Panc1 (cell line): ENCODE data around the gene UNC13B.

Experiments
- SIN3A ChIP-seq: IDR thresholded peaks from 2 replicates; pipeline ENCODE4 v1.6.1; 2012; ENCODE audit warnings: low read depth, mild to moderate bottlenecking, low read length, moderate library complexity, borderline replicate concordance; ENCODE audit not compliant: insufficient read depth
- TF ChIP-seq, protein P1 (sequence below): fragments of 450-650 bp; IDR thresholded peaks from 2 replicates; pipeline ENCODE4 v1.5.1; 2017; ENCODE audit warnings: mild to moderate bottlenecking
- TF ChIP-seq, protein P2 (sequence below), 2 experiments: IDR thresholded peaks; 2 replicates each; pipeline ENCODE4 v1.6.1; 2011 to 2012; ENCODE audit warnings: low read depth in 2 of 2, control low read depth in 1 of 2, low read length in 1 of 2, mild to moderate bottlenecking in 1 of 2, moderate library complexity in 1 of 2; ENCODE audit not compliant: insufficient read depth in 1 of 2

DNA sequence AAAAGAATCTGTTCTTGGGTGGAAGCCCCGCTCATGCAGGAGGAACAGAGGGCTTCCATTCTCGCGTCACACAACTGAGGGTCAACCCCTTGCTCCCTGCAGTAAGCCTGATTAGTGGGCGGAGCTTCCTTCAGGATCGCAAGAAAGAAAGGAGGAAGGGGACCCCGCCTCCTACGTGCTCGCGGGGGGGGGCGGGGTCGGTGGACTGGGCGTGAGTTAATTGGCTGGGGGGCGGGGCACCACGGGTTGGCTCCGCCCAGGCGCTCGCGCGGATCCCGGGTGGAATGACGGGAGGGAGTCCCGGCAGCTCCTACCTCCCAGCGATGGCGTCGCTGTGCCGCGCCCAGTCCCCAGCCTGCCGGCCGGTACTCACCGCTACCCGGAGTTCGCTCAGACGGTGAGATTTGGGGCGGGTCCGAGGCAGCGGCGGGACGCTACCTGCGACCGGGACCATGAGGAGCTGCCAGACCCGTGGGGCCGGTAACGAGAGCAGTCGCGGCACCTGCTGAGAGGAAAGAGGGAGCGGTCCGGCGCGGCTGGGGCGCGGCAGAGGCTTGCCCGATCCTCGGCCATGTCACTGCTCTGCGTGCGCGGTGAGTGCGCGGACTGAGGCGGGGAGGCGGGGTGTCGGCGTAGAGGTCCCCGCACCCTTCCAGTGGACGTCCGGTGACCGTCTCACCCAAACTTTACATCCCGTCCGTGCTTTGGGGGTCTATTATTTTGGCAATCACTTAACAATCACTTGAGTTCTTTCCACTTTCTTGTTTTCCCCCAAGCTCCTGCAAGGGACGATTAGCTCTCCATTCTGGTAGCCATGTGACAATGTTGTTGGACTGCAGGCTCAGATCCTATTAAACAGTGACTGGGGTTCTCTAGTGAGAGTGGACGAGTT is at the start of gene UNC13B:
- TF ChIP-seq, protein P1, sequence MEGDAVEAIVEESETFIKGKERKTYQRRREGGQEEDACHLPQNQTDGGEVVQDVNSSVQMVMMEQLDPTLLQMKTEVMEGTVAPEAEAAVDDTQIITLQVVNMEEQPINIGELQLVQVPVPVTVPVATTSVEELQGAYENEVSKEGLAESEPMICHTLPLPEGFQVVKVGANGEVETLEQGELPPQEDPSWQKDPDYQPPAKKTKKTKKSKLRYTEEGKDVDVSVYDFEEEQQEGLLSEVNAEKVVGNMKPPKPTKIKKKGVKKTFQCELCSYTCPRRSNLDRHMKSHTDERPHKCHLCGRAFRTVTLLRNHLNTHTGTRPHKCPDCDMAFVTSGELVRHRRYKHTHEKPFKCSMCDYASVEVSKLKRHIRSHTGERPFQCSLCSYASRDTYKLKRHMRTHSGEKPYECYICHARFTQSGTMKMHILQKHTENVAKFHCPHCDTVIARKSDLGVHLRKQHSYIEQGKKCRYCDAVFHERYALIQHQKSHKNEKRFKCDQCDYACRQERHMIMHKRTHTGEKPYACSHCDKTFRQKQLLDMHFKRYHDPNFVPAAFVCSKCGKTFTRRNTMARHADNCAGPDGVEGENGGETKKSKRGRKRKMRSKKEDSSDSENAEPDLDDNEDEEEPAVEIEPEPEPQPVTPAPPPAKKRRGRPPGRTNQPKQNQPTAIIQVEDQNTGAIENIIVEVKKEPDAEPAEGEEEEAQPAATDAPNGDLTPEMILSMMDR = peak; percentile 35; the same call in 1 of the 2 replicates
- TF ChIP-seq SIN3A = peak; percentile 94
- TF ChIP-seq, protein P2, sequence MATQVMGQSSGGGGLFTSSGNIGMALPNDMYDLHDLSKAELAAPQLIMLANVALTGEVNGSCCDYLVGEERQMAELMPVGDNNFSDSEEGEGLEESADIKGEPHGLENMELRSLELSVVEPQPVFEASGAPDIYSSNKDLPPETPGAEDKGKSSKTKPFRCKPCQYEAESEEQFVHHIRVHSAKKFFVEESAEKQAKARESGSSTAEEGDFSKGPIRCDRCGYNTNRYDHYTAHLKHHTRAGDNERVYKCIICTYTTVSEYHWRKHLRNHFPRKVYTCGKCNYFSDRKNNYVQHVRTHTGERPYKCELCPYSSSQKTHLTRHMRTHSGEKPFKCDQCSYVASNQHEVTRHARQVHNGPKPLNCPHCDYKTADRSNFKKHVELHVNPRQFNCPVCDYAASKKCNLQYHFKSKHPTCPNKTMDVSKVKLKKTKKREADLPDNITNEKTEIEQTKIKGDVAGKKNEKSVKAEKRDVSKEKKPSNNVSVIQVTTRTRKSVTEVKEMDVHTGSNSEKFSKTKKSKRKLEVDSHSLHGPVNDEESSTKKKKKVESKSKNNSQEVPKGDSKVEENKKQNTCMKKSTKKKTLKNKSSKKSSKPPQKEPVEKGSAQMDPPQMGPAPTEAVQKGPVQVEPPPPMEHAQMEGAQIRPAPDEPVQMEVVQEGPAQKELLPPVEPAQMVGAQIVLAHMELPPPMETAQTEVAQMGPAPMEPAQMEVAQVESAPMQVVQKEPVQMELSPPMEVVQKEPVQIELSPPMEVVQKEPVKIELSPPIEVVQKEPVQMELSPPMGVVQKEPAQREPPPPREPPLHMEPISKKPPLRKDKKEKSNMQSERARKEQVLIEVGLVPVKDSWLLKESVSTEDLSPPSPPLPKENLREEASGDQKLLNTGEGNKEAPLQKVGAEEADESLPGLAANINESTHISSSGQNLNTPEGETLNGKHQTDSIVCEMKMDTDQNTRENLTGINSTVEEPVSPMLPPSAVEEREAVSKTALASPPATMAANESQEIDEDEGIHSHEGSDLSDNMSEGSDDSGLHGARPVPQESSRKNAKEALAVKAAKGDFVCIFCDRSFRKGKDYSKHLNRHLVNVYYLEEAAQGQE (IDR thresholded peaks at IDR 0.05; ENCODE audit: insufficient read depth in 1 of 2, low read depth in 2 of 2, low read length in 1 of 2) = no peak; a peak in 1 of 4 replicates
